ENCODE measurements around the gene GRK1. TPM values are rescaled to one million over a fixed set of nuclear protein-coding genes. Genes with fewer than 3 reads are reported as not detected.

Gene GRK1
- total and polyA plus RNA-seq, 2 of the 13 experiments (the other 11 are each of a cell fraction or from before 2014, with no cell fraction given) = 0.07 to 0.12 TPM

- TF ChIP-seq ZNF687 (CRISPR knock-in tag; IDR thresholded peaks at IDR 0.05) (peak; percentile 82), TFDP1 (CRISPR knock-in tag; IDR thresholded peaks at IDR 0.05; ENCODE audit: borderline replicate concordance) (peak; percentile 50; the same call in 1 of the 2 replicates), ZNF343 (CRISPR knock-in tag; IDR thresholded peaks at IDR 0.05) (no peak), ZBTB33 (CRISPR knock-in tag; IDR thresholded peaks at IDR 0.05) (0 out of 2 replicates have a peak, but pooled peaks have one; percentile 22), CEBPG (CRISPR knock-in tag; IDR thresholded peaks at IDR 0.05) (peak; percentile 76), GATAD2A (CRISPR knock-in tag; IDR thresholded peaks at IDR 0.05) (peak; percentile 70; the same call in 1 of the 2 replicates), MEIS1 (CRISPR knock-in tag; IDR thresholded peaks at IDR 0.05; ENCODE audit: borderline replicate concordance) (0 out of 2 replicates have a peak, but pooled peaks have one; percentile 42), KLF12 (CRISPR knock-in tag; IDR thresholded peaks at IDR 0.05; ENCODE audit: borderline replicate concordance) (no peak), ZNF576 (CRISPR knock-in tag; IDR thresholded peaks at IDR 0.05) (no peak), FOSL1 (CRISPR knock-in tag; IDR thresholded peaks at IDR 0.05; ENCODE audit: borderline replicate concordance) (no peak), CENPX (CRISPR knock-in tag; IDR thresholded peaks at IDR 0.05) (no peak), HDAC2 (CRISPR knock-in tag; IDR thresholded peaks at IDR 0.05) (peak; percentile 71; the same call in 1 of the 2 replicates), FOXJ3 (CRISPR knock-in tag; IDR thresholded peaks at IDR 0.05; ENCODE audit: borderline replicate concordance) (0 out of 2 replicates have a peak, but pooled peaks have one; percentile 32), SATB2 (CRISPR knock-in tag; IDR thresholded peaks at IDR 0.05) (no peak), NRL (CRISPR knock-in tag; IDR thresholded peaks at IDR 0.05; ENCODE audit: borderline replicate concordance) (peak; percentile 30; the same call in 1 of the 2 replicates), SCMH1 (CRISPR knock-in tag; IDR thresholded peaks at IDR 0.05; ENCODE audit: borderline replicate concordance) (no peak), HDAC6 (IDR thresholded peaks at IDR 0.05; ENCODE audit: low read depth, low read length) (no peak), ZBTB38 (CRISPR knock-in tag; IDR thresholded peaks at IDR 0.05) (no peak), ZNF333 (CRISPR knock-in tag; IDR thresholded peaks at IDR 0.05; ENCODE audit: borderline replicate concordance) (no peak), ZNF781 (CRISPR knock-in tag; IDR thresholded peaks at IDR 0.05; ENCODE audit: borderline replicate concordance, not compliant biosample characterization) (no peak), ZFP91 (CRISPR knock-in tag; IDR thresholded peaks at IDR 0.05; ENCODE audit: borderline replicate concordance) (peak; percentile 46; the same call in 1 of the 2 replicates)
Observed at GRCh38 chr13:113742000-113742441, 75.0 kb downstream of the GRK1 start (continued).

Data from HepG2 (cell line).